Fibroblast of lung (primary cell): ENCODE results near the gene SPATA2L.

Source experiments
- EZH2 ChIP-seq: IDR thresholded peaks from 2 replicates; pipeline ENCODE4 v1.5.1; 2012; ENCODE audit warnings: low read length, control low read depth, mild to moderate bottlenecking; ENCODE audit errors: missing control alignments
- TF ChIP-seq, protein P1 (sequence below), 2 donors: IDR thresholded peaks in 1 of 2; conservative IDR thresholded peaks in 1 of 2; 1 replicate in 1 of 2; 2 replicates in 1 of 2; pipeline ENCODE4 v1.5.1; 2011 to 2012; ENCODE audit warnings: low read length in 2 of 2, control low read depth in 1 of 2, inconsistent platforms in 1 of 2, low read depth in 1 of 2, mild to moderate bottlenecking in 1 of 2

DNA sequence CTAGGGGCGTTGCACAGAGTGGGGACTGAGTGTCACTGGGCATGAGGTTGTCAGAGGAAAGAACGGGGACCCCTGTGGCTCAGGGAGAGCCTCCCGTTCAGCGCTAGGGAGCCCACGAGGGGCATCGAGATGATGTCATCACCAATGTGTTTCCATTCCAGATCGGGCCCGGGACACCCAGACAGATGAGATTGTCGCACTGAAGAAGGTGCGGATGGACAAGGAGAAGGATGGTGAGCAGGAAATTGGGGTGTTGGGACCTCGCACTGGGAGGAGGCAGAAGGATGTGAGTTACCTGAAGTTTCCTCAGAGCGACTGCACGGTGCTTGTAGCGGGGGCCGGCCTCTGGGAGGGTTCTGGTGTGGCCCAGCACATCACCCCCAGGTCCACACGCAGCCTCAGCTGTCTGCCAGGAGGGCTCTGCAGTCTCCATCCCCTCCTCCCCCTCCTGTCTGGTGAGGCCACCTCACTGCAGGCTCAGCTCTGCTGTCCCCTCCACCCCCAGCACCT is 11.1 kb downstream of the SPATA2L start:
- TF ChIP-seq, protein P1, sequence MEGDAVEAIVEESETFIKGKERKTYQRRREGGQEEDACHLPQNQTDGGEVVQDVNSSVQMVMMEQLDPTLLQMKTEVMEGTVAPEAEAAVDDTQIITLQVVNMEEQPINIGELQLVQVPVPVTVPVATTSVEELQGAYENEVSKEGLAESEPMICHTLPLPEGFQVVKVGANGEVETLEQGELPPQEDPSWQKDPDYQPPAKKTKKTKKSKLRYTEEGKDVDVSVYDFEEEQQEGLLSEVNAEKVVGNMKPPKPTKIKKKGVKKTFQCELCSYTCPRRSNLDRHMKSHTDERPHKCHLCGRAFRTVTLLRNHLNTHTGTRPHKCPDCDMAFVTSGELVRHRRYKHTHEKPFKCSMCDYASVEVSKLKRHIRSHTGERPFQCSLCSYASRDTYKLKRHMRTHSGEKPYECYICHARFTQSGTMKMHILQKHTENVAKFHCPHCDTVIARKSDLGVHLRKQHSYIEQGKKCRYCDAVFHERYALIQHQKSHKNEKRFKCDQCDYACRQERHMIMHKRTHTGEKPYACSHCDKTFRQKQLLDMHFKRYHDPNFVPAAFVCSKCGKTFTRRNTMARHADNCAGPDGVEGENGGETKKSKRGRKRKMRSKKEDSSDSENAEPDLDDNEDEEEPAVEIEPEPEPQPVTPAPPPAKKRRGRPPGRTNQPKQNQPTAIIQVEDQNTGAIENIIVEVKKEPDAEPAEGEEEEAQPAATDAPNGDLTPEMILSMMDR (conservative IDR thresholded peaks at IDR 0.05 in 1 of 2, IDR thresholded peaks at IDR 0.05 in 1 of 2; ENCODE audit: low read depth in 1 of 2, low read length in 2 of 2), result no peak
- TF ChIP-seq EZH2, result no peak
